GM21515 (cell line): ENCODE measurements around the gene SOCS6.

Experiments
- ATAC-seq: cut with Tn5 transposase; IDR thresholded peaks from one replicate; pipeline ENCODE4 v1.9.1; 2021; ENCODE audit not compliant: unreplicated experiment

Gene SOCS6

GRCh38 chr18:70288171-70288850 is 534 bp upstream of the SOCS6 start:
- peak; percentile 19 for ATAC-seq

GRCh38 chr18:70289351-70290312 is 787 bp downstream of the SOCS6 start:
- peak; percentile 56 for ATAC-seq

GRCh38 chr18:70290482-70291294 is 1.8 kb downstream of the SOCS6 start:
- ATAC-seq, result no peak

- no peak for ATAC-seq
Measured at GRCh38 chr18:70291295-70291574, 2.4 kb downstream of the SOCS6 start.

DNA sequence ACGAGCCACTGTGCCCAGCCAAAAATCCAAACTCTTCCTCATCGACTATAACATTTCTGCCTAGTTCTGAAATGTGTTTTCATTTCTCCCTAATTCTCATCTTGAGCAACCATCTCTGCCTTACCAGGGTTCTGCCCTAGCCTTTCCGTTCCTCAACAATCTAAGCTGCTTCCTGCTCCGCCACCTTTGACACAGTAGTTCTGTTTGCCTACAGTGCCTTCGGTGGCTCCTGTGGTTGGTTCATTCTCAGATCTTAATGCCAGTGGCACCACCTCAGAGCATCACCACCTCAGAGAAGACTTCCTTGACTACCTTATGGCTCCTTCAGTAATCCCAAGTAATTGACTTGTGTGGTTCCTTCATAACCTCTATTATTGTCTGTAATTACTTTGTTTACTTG is 3.8 kb downstream of the SOCS6 start:
- no peak for ATAC-seq

DNA sequence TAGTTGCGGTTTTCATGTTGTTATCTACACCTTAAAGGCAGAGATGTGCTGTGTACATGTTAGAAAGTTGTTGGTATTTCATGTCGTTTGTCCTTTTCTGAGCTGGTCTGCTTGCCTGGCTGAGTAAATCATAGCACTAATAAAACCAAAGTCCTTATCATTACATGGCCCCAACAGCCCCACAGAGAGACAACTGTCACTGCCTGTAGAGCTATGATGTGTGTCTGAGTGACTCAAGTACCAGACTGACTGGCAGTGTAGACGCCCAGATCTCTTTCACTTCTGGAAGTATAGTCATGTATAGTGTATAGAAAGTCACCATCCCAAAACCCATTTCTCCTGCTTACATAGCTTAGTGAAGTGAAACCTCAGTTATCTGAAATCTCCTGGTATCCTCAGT is 4.3 kb downstream of the SOCS6 start:
- ATAC-seq, result no peak

DNA sequence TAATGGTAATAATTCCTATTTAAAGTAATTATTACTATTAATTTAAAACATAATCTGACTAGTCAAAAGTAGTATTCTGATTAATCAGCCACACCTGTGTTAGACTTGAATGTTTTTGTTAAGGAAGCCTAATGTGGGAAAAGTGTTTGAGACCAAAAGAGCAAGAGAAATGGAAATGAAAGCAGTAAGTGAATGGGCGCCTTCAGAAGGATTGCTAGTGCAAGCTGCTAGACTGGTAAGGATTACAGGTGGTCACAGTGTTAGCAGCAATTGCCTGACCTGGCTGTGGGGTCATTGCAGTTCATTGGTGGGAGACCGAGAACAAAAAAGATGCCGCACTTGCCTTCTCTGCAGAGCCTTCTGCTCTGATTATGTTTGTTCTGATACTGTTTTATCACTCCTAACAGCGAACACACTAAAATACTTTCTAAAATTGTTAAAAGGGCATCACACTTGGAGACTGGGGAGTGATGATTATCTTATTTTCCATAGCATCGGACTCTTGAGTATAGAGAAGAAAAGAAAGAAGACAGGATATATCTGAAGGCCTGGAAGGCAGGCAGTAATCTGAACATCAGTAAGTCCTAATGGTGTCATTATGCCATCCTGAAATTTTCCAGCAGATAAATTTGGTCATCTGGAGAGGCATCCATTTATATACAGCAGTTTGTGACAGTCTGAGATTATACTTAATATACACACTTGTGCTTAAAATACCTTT is 5.8 kb downstream of the SOCS6 start:
- ATAC-seq, result no peak

DNA sequence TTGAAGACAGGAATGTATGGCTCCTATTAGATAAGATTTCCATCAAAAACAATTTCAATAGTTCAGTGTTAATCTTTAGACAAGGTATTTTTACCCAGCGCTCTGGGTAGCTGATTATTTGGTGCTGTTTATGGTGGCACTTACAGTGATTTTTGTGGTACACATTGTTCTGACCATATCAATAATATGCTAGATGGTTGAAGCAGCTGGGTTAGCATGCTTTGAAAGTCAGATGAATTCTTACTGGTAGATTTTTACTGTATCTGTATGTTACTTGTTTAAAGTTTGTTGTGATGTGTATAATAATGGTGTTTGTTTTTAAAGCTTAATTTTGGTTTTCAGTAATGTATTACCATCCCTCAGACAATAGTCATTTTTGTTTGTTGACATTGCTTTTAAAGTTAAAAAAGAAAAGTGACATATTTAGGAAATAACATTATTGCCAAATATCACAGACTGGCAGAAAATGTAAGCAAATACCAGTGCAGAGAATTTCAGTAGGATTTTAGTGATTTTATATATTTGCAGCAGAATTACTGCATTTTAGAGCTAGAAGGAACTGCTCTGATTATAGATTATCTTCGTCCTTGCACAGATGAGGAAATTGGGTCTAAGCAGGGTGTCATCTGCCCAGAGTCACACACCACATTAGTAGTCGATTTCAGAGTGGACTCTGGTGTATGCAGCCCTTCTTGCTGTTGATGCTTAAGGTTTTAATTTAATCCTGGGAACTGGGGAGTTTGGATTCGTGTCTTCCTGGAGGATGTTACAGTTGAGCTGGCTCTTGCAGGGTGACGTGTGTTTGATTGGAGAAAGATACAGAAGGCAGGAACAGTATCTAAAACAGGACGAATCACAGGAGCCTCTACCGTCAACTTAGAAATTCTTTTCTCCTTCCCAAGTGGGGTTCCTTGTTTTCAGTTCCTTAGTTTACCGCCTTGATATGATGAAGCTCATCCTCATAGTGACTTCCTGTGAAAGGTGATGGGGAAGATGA is 6.6 kb downstream of the SOCS6 start:
- no peak for ATAC-seq

DNA sequence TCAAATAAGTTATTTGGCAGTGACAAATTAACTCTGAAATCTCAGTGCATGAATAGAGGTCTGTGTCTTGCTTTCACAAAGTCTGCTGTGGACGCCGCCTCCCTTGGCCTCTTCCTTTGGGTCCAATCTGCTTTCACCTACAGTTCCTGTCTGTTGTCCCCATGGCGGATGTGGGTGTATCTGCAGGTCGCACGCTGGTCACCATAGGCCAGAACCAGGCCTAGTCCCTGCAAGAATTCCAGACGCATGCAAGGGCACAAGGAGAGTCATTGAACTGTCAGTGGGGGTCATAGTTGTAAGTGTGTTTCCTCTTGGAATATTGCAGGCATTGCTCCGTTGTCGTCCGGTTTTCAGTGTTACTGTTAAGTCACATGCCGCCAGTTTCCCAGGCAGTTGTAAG is 7.4 kb downstream of the SOCS6 start:
- ATAC-seq, result no peak

GRCh38 chr18:70296781-70297180 is 7.9 kb downstream of the SOCS6 start:
- no peak for ATAC-seq

DNA sequence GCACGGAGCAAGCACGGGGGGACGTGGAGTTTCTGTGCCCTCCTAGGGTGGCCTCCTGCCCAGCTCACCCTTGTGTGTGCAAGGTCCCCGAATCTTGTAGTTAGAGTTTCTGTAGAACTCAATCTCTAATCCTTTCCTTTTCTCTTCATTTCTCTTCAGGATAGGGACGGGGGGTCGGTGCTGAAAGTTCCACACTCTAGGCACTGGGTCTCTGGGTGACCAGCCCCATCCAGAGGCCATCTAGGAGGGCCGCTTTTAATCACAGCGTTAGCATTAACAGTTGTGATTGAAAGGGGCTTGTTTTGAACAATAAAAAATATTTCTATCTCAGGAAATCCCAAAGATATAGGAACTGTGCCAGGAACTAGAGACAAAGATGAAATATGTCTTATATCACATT is 10.5 kb downstream of the SOCS6 start:
- no peak for ATAC-seq

- ATAC-seq, result no peak
Measured at GRCh38 chr18:70301667-70302066, 12.8 kb downstream of the SOCS6 start.

DNA sequence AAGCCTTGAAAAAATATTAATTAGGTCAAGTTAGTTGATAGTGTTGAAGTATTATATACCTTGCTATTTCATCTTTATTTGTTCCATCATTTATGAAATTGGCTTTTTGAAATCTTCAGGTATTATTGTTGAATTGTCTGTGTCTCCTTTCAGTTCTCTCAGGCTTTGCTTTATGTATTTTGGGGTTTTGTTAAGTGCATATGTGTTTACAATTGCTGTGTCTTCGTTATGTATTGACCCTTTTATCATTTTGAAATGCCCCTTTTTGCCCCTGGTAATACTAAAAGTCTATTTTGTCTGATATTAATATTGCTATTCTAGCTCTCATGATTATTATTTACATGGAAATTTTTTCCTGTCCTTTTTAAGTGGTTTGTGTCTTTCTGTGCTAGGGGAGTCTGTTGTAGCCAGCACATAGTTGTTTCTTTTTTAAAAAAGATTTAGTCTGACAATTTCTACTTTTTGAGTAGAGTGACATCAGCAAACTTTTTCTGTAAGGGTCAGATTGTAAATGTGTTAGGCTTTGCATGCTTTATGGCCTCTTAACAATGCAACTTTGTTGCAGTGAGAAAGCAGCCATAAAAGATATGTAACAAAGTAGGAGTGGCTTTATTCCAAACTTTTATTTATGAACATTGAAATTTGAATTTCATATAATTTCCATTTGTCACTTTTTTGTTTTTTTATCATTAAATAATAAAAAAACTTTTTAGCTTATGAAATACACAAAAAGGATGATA is 19.9 kb downstream of the SOCS6 start:
- no peak for ATAC-seq

GRCh38 chr18:70310560-70311320 is 21.9 kb downstream of the SOCS6 start:
- ATAC-seq, result no peak

- no peak for ATAC-seq
Measured at GRCh38 chr18:70311726-70312125, 22.9 kb downstream of the SOCS6 start.

GRCh38 chr18:70313640-70314039 is 24.8 kb downstream of the SOCS6 start:
- no peak for ATAC-seq

GRCh38 chr18:70314151-70314782 is 25.4 kb downstream of the SOCS6 start:
- no peak for ATAC-seq

GRCh38 chr18:70319187-70319586 is 30.3 kb downstream of the SOCS6 start:
- ATAC-seq, result no peak
